T-helper 2 cell treated with Interferon-gamma antibody and Interleukin-4, amounts not matched to agents 5 μg/mL and 100 μg/mL, for 36 hours (primary cell): ENCODE results near the gene ZFYVE28.
"Not testable (repeated sequence)": the region's sequence is repeated elsewhere in the genome, so short reads cannot be mapped to it uniquely, and the experiment has no call there.

Experiments
- DNase-seq: peaks from one replicate; pipeline ENCODE4 v3.0.0; 2021; ENCODE audit warnings: low spot score
- H3K27ac Mint-ChIP-seq: one replicate; pipeline ENCODE4 v1.8.0; 2021; ENCODE audit warnings: mild to moderate bottlenecking, mixed read lengths
- H3K27me3 Mint-ChIP-seq: one replicate; pipeline ENCODE4 v1.8.0; 2021; ENCODE audit warnings: low read depth, mixed read lengths
- H3K36me3 Mint-ChIP-seq: one replicate; pipeline ENCODE4 v1.8.0; 2021; ENCODE audit warnings: low read depth, mixed read lengths
- H3K4me1 Mint-ChIP-seq: one replicate; pipeline ENCODE4 v1.8.0; 2021; ENCODE audit warnings: low read depth, mixed read lengths
- H3K4me3 Mint-ChIP-seq: one replicate; pipeline ENCODE4 v1.8.0; 2022; ENCODE audit warnings: mild to moderate bottlenecking, moderate library complexity, mixed read lengths
- H3K9me3 Mint-ChIP-seq: one replicate; pipeline ENCODE4 v1.8.0; 2021; ENCODE audit warnings: mixed read lengths

Gene ZFYVE28

GRCh38 chr4:2388429-2389182 lies 29.8 kb downstream of the ZFYVE28 start:
- peaks cover 11% of the 10 kb centered on the region for H3K27me3 Mint-ChIP-seq
- H3K4me1 Mint-ChIP-seq: peaks cover 6% of the 10 kb centered on the region
- no peak overlapping the region for H3K27ac Mint-ChIP-seq
- no peaks in the 10 kb centered on the region for H3K9me3 Mint-ChIP-seq
- H3K36me3 Mint-ChIP-seq: peaks cover 1% of the 10 kb centered on the region
- no peak for DNase-seq
- no peak overlapping the region for H3K4me3 Mint-ChIP-seq

- DNase-seq: no peak
- peaks cover 10% of the 10 kb centered on the region for H3K27me3 Mint-ChIP-seq
- H3K9me3 Mint-ChIP-seq: no peaks in the 10 kb centered on the region
- H3K36me3 Mint-ChIP-seq: peaks cover 1% of the 10 kb centered on the region
- peaks cover 3% of the 10 kb centered on the region for H3K4me1 Mint-ChIP-seq
- H3K27ac Mint-ChIP-seq: no peak overlapping the region
- H3K4me3 Mint-ChIP-seq: no peak overlapping the region
Measured at GRCh38 chr4:2387829-2388228, 30.6 kb downstream of the ZFYVE28 start.

DNA sequence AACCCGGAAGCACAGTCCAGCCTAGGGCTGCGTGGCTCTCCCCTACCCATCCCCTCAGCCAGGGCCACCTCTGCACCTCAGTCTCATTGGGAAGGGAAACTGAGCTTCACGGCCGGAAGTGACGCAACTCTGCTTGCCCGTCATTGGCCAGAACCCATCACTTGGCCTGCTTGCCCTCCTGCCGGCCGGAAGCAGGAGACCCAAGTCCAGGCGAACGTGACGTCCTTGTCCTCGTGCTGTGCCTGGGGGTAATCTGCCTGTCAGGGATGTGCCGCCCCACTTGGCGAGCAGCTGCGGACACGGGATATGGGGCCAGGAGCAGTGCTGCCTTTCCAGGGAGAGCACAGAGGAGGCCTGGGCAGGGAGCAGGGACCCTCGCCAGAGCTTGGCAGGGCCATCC lies 31.2 kb downstream of the ZFYVE28 start:
- peaks cover 3% of the 10 kb centered on the region for H3K4me1 Mint-ChIP-seq
- peaks cover 1% of the 10 kb centered on the region for H3K36me3 Mint-ChIP-seq
- no peak overlapping the region for H3K27ac Mint-ChIP-seq
- H3K4me3 Mint-ChIP-seq: no peak overlapping the region
- no peaks in the 10 kb centered on the region for H3K9me3 Mint-ChIP-seq
- peaks cover 9% of the 10 kb centered on the region for H3K27me3 Mint-ChIP-seq
- DNase-seq: no peak

DNA sequence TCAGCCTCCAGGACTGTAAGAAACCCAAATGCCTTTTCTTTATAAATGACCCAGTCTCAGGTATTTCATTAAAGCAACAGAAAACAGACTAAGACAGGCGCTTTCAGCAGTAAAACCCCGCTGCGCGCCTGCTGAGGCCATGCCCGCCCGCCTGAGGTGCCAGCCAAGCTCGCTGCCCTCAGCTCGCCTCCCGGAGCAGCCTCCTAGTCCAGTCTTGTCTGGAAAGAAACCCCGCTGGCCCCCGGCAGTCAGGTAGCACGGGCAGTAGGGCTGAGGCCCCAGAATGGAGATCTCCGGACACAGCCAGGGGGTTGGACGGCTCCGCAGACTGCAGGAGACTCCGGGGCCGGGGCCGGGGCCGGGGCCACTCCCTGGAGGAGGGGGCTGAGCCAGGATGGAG lies 31.7 kb downstream of the ZFYVE28 start:
- H3K4me1 Mint-ChIP-seq: peaks cover 3% of the 10 kb centered on the region
- peaks cover 7% of the 10 kb centered on the region for H3K27me3 Mint-ChIP-seq
- no peaks in the 10 kb centered on the region for H3K9me3 Mint-ChIP-seq
- no peak overlapping the region for H3K27ac Mint-ChIP-seq
- H3K36me3 Mint-ChIP-seq: peaks cover 1% of the 10 kb centered on the region
- DNase-seq: no peak
- no peak overlapping the region for H3K4me3 Mint-ChIP-seq

GRCh38 chr4:2385516-2385915 lies 32.9 kb downstream of the ZFYVE28 start:
- no peak for DNase-seq
- Mint-ChIP-seq H3K4me3 (no peak overlapping the region), H3K27me3 (peaks cover 3% of the 10 kb centered on the region), H3K36me3 (no peaks in the 10 kb centered on the region), H3K4me1 (peaks cover 2% of the 10 kb centered on the region), H3K27ac (no peak overlapping the region), H3K9me3 (no peaks in the 10 kb centered on the region)

DNA sequence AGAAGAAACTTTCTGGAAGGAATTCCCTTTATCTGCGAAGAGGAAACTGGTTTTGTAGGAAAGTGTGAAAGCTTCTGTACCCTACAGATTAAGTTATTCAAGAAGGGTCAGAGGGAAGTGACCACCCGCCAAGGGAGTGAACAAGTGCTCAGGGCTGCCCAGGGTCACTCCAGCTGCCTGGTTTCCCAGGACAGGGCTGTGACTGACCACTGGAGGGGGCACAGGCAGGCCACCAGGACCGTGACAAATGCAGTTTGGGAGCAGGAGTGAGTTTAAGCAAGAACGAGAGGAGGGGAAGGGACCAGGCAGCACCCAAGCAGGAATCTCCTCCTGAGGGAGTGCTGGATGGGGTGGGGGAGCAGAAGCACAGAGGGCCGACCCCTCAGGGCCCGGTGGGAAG lies 34.2 kb downstream of the ZFYVE28 start:
- Mint-ChIP-seq H3K27ac (peak overlapping the region; percentile 39), H3K4me1 (peaks cover 2% of the 10 kb centered on the region), H3K36me3 (no peaks in the 10 kb centered on the region), H3K4me3 (no peak overlapping the region), H3K9me3 (no peaks in the 10 kb centered on the region), H3K27me3 (peaks cover 3% of the 10 kb centered on the region)
- no peak for DNase-seq

GRCh38 chr4:2383760-2384159 lies 34.7 kb downstream of the ZFYVE28 start:
- no peak overlapping the region for H3K27ac Mint-ChIP-seq
- DNase-seq: no peak
- H3K9me3 Mint-ChIP-seq: no peaks in the 10 kb centered on the region
- no peak overlapping the region for H3K4me3 Mint-ChIP-seq
- peaks cover 2% of the 10 kb centered on the region for H3K4me1 Mint-ChIP-seq
- no peaks in the 10 kb centered on the region for H3K27me3 Mint-ChIP-seq
- H3K36me3 Mint-ChIP-seq: no peaks in the 10 kb centered on the region

GRCh38 chr4:2383220-2383631 lies 35.2 kb downstream of the ZFYVE28 start:
- not testable (repeated sequence) for H3K27me3 Mint-ChIP-seq, H3K4me3 Mint-ChIP-seq, H3K36me3 Mint-ChIP-seq, H3K4me1 Mint-ChIP-seq, DNase-seq, H3K27ac Mint-ChIP-seq, H3K9me3 Mint-ChIP-seq

DNA sequence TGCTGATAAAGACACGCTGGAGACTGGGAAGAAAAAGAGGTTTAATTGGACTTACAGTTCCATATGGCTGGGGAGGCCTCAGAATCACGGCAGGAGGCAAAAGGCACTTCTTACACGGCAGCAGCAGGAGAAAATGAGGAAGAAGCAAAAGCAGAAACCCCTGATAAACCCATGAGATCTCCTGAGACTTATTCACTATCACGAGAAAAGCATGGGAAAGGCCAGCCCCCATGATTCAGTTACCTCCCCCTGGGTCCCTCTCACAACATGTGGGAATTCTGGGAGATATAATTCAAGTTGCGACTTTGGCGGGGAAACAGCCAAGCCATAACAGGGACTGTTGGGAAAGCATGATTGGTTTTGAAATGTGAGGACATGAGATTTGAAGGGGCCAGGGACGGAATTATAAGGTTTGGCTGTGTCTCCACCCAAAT lies 35.7 kb downstream of the ZFYVE28 start:
- H3K27me3 Mint-ChIP-seq, H3K4me1 Mint-ChIP-seq, H3K9me3 Mint-ChIP-seq, H3K27ac Mint-ChIP-seq, H3K4me3 Mint-ChIP-seq, DNase-seq, H3K36me3 Mint-ChIP-seq: not testable (repeated sequence)

- not testable (repeated sequence) for H3K4me3 Mint-ChIP-seq, H3K9me3 Mint-ChIP-seq, H3K27ac Mint-ChIP-seq, H3K27me3 Mint-ChIP-seq, H3K36me3 Mint-ChIP-seq, DNase-seq, H3K4me1 Mint-ChIP-seq
Measured at GRCh38 chr4:2380589-2380988, 37.9 kb downstream of the ZFYVE28 start.

- no peaks in the 10 kb centered on the region for H3K36me3 Mint-ChIP-seq
- DNase-seq: no peak
- no peaks in the 10 kb centered on the region for H3K9me3 Mint-ChIP-seq
- H3K27ac Mint-ChIP-seq: no peak overlapping the region
- H3K27me3 Mint-ChIP-seq: no peaks in the 10 kb centered on the region
- H3K4me3 Mint-ChIP-seq: no peak overlapping the region
- no peaks in the 10 kb centered on the region for H3K4me1 Mint-ChIP-seq
Measured at GRCh38 chr4:2378898-2379297, 39.5 kb downstream of the ZFYVE28 start.

DNA sequence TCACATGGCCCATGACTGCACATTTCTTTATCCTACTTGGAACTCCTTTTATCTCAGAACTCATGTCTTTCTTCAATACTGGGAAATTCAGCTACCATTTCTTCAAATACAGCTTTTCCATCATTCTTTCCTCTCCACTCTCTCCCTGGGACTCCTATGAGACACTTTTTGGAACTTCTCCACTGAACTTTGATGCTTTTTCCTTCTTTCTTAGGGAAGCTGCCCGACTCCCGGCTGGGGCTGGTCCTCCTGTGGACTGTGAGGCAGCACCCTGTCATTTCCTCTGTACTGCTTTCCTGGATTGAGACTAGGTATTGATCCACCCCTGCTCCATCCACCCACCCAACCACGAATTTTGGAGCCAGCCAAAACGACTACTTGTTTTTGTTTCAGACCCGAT lies 40.0 kb downstream of the ZFYVE28 start:
- Mint-ChIP-seq H3K4me3 (no peak overlapping the region), H3K27me3 (no peaks in the 10 kb centered on the region), H3K27ac (no peak overlapping the region), H3K4me1 (no peaks in the 10 kb centered on the region), H3K36me3 (no peaks in the 10 kb centered on the region), H3K9me3 (no peaks in the 10 kb centered on the region)
- no peak for DNase-seq

- Mint-ChIP-seq H3K9me3 (no peaks in the 10 kb centered on the region), H3K4me1 (no peaks in the 10 kb centered on the region), H3K27ac (no peak overlapping the region), H3K4me3 (no peak overlapping the region), H3K27me3 (no peaks in the 10 kb centered on the region), H3K36me3 (no peaks in the 10 kb centered on the region)
- DNase-seq: no peak
Measured at GRCh38 chr4:2377241-2377640, 41.2 kb downstream of the ZFYVE28 start.

- Mint-ChIP-seq H3K27ac (no peak overlapping the region), H3K4me3 (no peak overlapping the region), H3K36me3 (no peaks in the 10 kb centered on the region), H3K9me3 (no peaks in the 10 kb centered on the region), H3K27me3 (no peaks in the 10 kb centered on the region), H3K4me1 (no peaks in the 10 kb centered on the region)
- DNase-seq: no peak
Measured at GRCh38 chr4:2375427-2375826, 43.0 kb downstream of the ZFYVE28 start.

DNA sequence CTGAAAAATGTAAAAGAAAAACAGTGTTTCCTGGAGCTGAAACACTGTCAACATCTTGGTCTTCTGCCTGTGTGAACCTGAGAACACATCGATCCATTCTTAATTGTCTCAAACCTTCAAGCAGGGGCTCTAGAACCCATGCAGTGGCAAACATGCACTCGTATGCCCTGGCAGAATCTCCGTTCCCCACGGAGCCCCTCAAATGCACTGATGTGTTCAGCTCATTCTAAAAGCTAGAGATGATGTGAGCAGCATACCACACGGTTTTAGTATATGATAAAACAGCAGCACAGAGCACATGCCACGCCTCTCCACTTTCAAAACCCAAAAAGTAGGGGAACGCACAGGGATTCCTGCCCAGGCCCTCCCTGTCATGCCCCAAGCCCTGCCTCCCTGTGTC lies 44.9 kb downstream of the ZFYVE28 start:
- peaks cover 2% of the 10 kb centered on the region for H3K36me3 Mint-ChIP-seq
- no peaks in the 10 kb centered on the region for H3K4me1 Mint-ChIP-seq
- DNase-seq: no peak
- H3K9me3 Mint-ChIP-seq: peaks cover 9% of the 10 kb centered on the region
- no peaks in the 10 kb centered on the region for H3K27me3 Mint-ChIP-seq
- no peak overlapping the region for H3K4me3 Mint-ChIP-seq
- H3K27ac Mint-ChIP-seq: no peak overlapping the region
